HepG2 (cell line): ENCODE results near the gene SSNA1. TPM values are rescaled to one million over a fixed set of nuclear protein-coding genes. Genes with fewer than 3 reads are reported as not detected.
A peak's percentile ranks its signal among the peaks of the same experiment; 100 is the strongest.

ENCODE experiments used
- ARID2 ChIP-seq: sonication (generic); formaldehyde crosslinking; IDR thresholded peaks from 2 replicates; pipeline ENCODE4 v1.8.1; 2022; ENCODE audit warnings: mild to moderate bottlenecking, missing genetic modification reagents, borderline replicate concordance
- ARID4A ChIP-seq: sonication (generic); formaldehyde crosslinking; IDR thresholded peaks from 2 replicates; pipeline ENCODE4 v1.5.0; 2020; ENCODE audit warnings: mild to moderate bottlenecking, missing genetic modification reagents, borderline replicate concordance
- CAMTA2 ChIP-seq: sonication (generic); formaldehyde crosslinking; IDR thresholded peaks from 2 replicates; pipeline ENCODE4 v1.4.0; 2020; ENCODE audit warnings: mild to moderate bottlenecking, missing genetic modification reagents, borderline replicate concordance
- CREM ChIP-seq, 2 experiments: sonication (generic) in 1 of 2; formaldehyde crosslinking in 1 of 2; IDR thresholded peaks; 2 replicates each; pipeline versions ENCODE4 v1.4.0 to v1.6.1; 2016 to 2020; ENCODE audit warnings: antibody characterized with exemption in 1 of 2, mild to moderate bottlenecking in 1 of 2, missing genetic modification reagents in 1 of 2
- EED ChIP-seq: sonication (generic); formaldehyde crosslinking; IDR thresholded peaks from 2 replicates; pipeline ENCODE4 v1.5.0; 2020; ENCODE audit warnings: mild to moderate bottlenecking, missing genetic modification reagents
- ELK4 ChIP-seq: sonication (generic); formaldehyde crosslinking; IDR thresholded peaks from 2 replicates; pipeline ENCODE4 v1.9.0; 2021; ENCODE audit warnings: missing genetic modification reagents, borderline replicate concordance
- MAFK ChIP-seq, 2 experiments: IDR thresholded peaks in 1 of 2; conservative IDR thresholded peaks in 1 of 2; 2 replicates each; pipeline ENCODE4 v1.6.1; 2011; ENCODE audit warnings: improper control_type of control experiment in 2 of 2, low read length in 2 of 2
- NFE2 ChIP-seq: sonication (generic); formaldehyde crosslinking; IDR thresholded peaks from 2 replicates; pipeline ENCODE4 v1.4.0; 2020; ENCODE audit warnings: missing genetic modification reagents
- ONECUT2 ChIP-seq: sonication (generic); formaldehyde crosslinking; IDR thresholded peaks from 2 replicates; pipeline ENCODE4 v1.4.0; 2020; ENCODE audit warnings: missing genetic modification reagents
- TCF7 ChIP-seq: sonication (generic); IDR thresholded peaks from 2 replicates; pipeline ENCODE4 v1.6.1; 2016; ENCODE audit warnings: antibody characterized with exemption, low read depth
- ZNF512B ChIP-seq: sonication (generic); formaldehyde crosslinking; IDR thresholded peaks from 2 replicates; pipeline ENCODE4 v1.5.1; 2020; ENCODE audit warnings: missing genetic modification reagents, mild to moderate bottlenecking, borderline replicate concordance
- ZNF687 ChIP-seq: sonication (generic); formaldehyde crosslinking; IDR thresholded peaks from 2 replicates; pipeline ENCODE4 v1.5.1; 2020; ENCODE audit warnings: mild to moderate bottlenecking, missing genetic modification reagents, moderate library complexity
- ZNF740 ChIP-seq: sonication (generic); formaldehyde crosslinking; IDR thresholded peaks from 2 replicates; pipeline ENCODE4 v1.4.0; 2020; ENCODE audit warnings: missing genetic modification reagents
- polyA plus RNA-seq, 8 experiments: library from polyadenylated mRNA; depleted of rRNA in 3 of 8; stranded (reverse) in 7 of 8; unstranded in 1 of 8; fragments of >200 nt; fragmentation: Illumina TruSeq in 4 of 8; extraction: Trizol in 4 of 8; gene quantifications; 2 replicates each; pipeline versions ENCODE4 v1.2.1 to v1.2.3, GENCODE V29; 2011 to 2016; ENCODE audit warnings: low read depth in 4 of 8, missing spikeins in 1 of 8, mixed read lengths in 1 of 8; ENCODE audit not compliant: insufficient read depth in 1 of 8
- total RNA-seq, 5 experiments: library from RNA; depleted of rRNA; stranded (reverse); fragments of >200 nt; fragmentation: Illumina TruSeq; extraction: Trizol; gene quantifications; 2 replicates each; pipeline ENCODE4 v1.2.3, GENCODE V29; 2016; ENCODE audit warnings: low read depth in 1 of 5

The SSNA1 gene
- total and polyA plus RNA-seq, 2 of the 13 experiments (the other 11 are each of a cell fraction or from before 2014, with no cell fraction given): 35.9 to 49.4 TPM

- TF ChIP-seq ARID4A (CRISPR knock-in tag): no peak
- TF ChIP-seq TCF7: no peak
- no peak for TF ChIP-seq CAMTA2 (CRISPR knock-in tag)
- TF ChIP-seq CREM (IDR thresholded peaks at IDR 0.05): no peak
- TF ChIP-seq CREM (CRISPR knock-in tag; IDR thresholded peaks at IDR 0.05): no peak
- no peak for TF ChIP-seq EED (CRISPR knock-in tag)
- TF ChIP-seq ZNF740 (CRISPR knock-in tag): no peak
- TF ChIP-seq ZNF512B (CRISPR knock-in tag): no peak
- TF ChIP-seq ARID2 (CRISPR knock-in tag): no peak
- TF ChIP-seq MAFK (conservative IDR thresholded peaks at IDR 0.05 in 1 of 2, IDR thresholded peaks at IDR 0.05 in 1 of 2; ENCODE audit: low read length in 2 of 2): no peak
- no peak for TF ChIP-seq ELK4
- no peak for TF ChIP-seq NFE2
- no peak for TF ChIP-seq ONECUT2
- peak; percentile 86 for TF ChIP-seq ZNF687
These were observed 47.2 kb downstream of the SSNA1 start (continued) for GRCh38 chr9:137235424-137236237.
